Fibroblast of skin of back (primary cell): ENCODE measurements around the gene DNM3.
"Not testable (repeated sequence)": the region's sequence is repeated elsewhere in the genome, so short reads cannot be mapped to it uniquely, and the experiment has no call there.

ENCODE experiments used
- DNase-seq: peaks from one replicate; pipeline ENCODE4 v3.0.0-alpha.2; 2013

The DNM3 gene

GRCh38 chr1:172024944-172025738 lies 183.8 kb downstream of the DNM3 start:
- DNase-seq, result not testable (repeated sequence)

- DNase-seq, result peak; percentile 63
These were observed 199.2 kb downstream of the DNM3 start for GRCh38 chr1:172040466-172040865.

- no peak for DNase-seq
These were observed 199.8 kb downstream of the DNM3 start for GRCh38 chr1:172041102-172041501.

GRCh38 chr1:172041742-172042141 lies 200.4 kb downstream of the DNM3 start:
- peak; percentile 34 for DNase-seq

GRCh38 chr1:172043900-172044299 lies 202.6 kb downstream of the DNM3 start:
- DNase-seq, result no peak

GRCh38 chr1:172051898-172052297 lies 210.6 kb downstream of the DNM3 start:
- DNase-seq, result no peak

- no peak for DNase-seq
These were observed 212.9 kb downstream of the DNM3 start for GRCh38 chr1:172054172-172054571.

- DNase-seq, result not testable (repeated sequence)
These were observed 214.6 kb downstream of the DNM3 start for GRCh38 chr1:172055816-172056419.

GRCh38 chr1:172068334-172068733 lies 227.0 kb downstream of the DNM3 start:
- DNase-seq, result no peak

GRCh38 chr1:172069051-172069450 lies 227.8 kb downstream of the DNM3 start:
- no peak for DNase-seq

- no peak for DNase-seq
These were observed 228.2 kb downstream of the DNM3 start for GRCh38 chr1:172069534-172069933.

GRCh38 chr1:172070055-172070454 lies 228.8 kb downstream of the DNM3 start:
- no peak for DNase-seq

GRCh38 chr1:172071746-172072145 lies 230.4 kb downstream of the DNM3 start:
- DNase-seq, result no peak

- not testable (repeated sequence) for DNase-seq
These were observed 238.6 kb downstream of the DNM3 start for GRCh38 chr1:172079859-172080258.

GRCh38 chr1:172083191-172083590 lies 241.9 kb downstream of the DNM3 start:
- peak; percentile 57 for DNase-seq

GRCh38 chr1:172084876-172085275 lies 243.6 kb downstream of the DNM3 start:
- DNase-seq, result peak; percentile 18

- no peak for DNase-seq
These were observed 244.0 kb downstream of the DNM3 start for GRCh38 chr1:172085317-172085716.

- no peak for DNase-seq
These were observed 244.8 kb downstream of the DNM3 start for GRCh38 chr1:172086137-172086536.

GRCh38 chr1:172088256-172088655 lies 247.0 kb downstream of the DNM3 start:
- no peak for DNase-seq

GRCh38 chr1:172089768-172090510 lies 248.6 kb downstream of the DNM3 start:
- DNase-seq, result peak; percentile 40

GRCh38 chr1:172090511-172090817 lies 249.2 kb downstream of the DNM3 start:
- no peak for DNase-seq

- no peak for DNase-seq
These were observed 254.5 kb downstream of the DNM3 start for GRCh38 chr1:172095846-172096245.

- no peak for DNase-seq
These were observed 263.9 kb downstream of the DNM3 start for GRCh38 chr1:172105230-172105629.
